NCI-H2227 (cell line): ENCODE results near the gene ANKRD55.

Experiments
- DNase-seq: peaks from one replicate; lab custom pipeline; 2025; ENCODE audit not compliant: unreplicated experiment; lab: John Stamatoyannopoulos, UW

Gene ANKRD55

GRCh38 chr5:56054666-56055065 lies 178.5 kb downstream of the ANKRD55 start:
- DNase-seq, result no peak

- no peak for DNase-seq
These were observed 179.8 kb downstream of the ANKRD55 start for GRCh38 chr5:56053363-56053762.

GRCh38 chr5:56052735-56053134 lies 180.4 kb downstream of the ANKRD55 start:
- no peak for DNase-seq

GRCh38 chr5:56050551-56051255 lies 182.4 kb downstream of the ANKRD55 start:
- DNase-seq, result no peak
